Calu3 (cell line): ENCODE results near the gene CNOT6. TPM values are rescaled to one million over a fixed set of nuclear protein-coding genes. Genes with fewer than 3 reads are reported as not detected.

Experiments used
- BruUV-seq: library from RNA; stranded (reverse); fragments of 400-500 nt; replicated peaks from 2 replicates; lab custom pipeline; 2021; lab: Mats Ljungman, UMichigan
- CTCF ChIA-PET: fragments of 300-600 bp; sonication (Branson Sonifier 250); formaldehyde crosslinking; loops from one replicate; lab custom pipeline; 2022; ENCODE audit warnings: antibody characterized with exemption; lab: Charles Lee
- DNase-seq: peaks from one replicate; pipeline ENCODE4 v3.0.0; 2022
- H3K27ac Mint-ChIP-seq: one replicate; pipeline ENCODE4 v1.8.0; 2022; ENCODE audit warnings: mixed read lengths; ENCODE audit not compliant: unreplicated experiment
- H3K27me3 Mint-ChIP-seq: one replicate; pipeline ENCODE4 v1.8.0; 2022; ENCODE audit warnings: mixed read lengths; ENCODE audit not compliant: unreplicated experiment
- H3K36me3 Mint-ChIP-seq: one replicate; pipeline ENCODE4 v1.8.0; 2022; ENCODE audit warnings: mild to moderate bottlenecking, moderate library complexity, mixed read lengths; ENCODE audit not compliant: insufficient read depth, unreplicated experiment
- H3K4me1 Mint-ChIP-seq: one replicate; pipeline ENCODE4 v1.8.0; 2022; ENCODE audit warnings: mild to moderate bottlenecking, low read depth, mixed read lengths; ENCODE audit not compliant: unreplicated experiment
- H3K4me3 Mint-ChIP-seq: one replicate; pipeline ENCODE4 v1.8.0; 2022; ENCODE audit warnings: mild to moderate bottlenecking, low read depth, moderate library complexity, mixed read lengths; ENCODE audit not compliant: unreplicated experiment
- H3K9me3 Mint-ChIP-seq: one replicate; pipeline ENCODE4 v1.8.0; 2022; ENCODE audit warnings: low read depth, mixed read lengths; ENCODE audit not compliant: unreplicated experiment
- CTCF ChIP-seq: fragments of 200-600 bp; IDR thresholded peaks from one replicate; pipeline ENCODE4 v1.8.0; 2022; ENCODE audit warnings: antibody characterized with exemption; ENCODE audit not compliant: unreplicated experiment
- intact Hi-C: fragments of 100-400 bp; cut with micrococcal nuclease; formaldehyde crosslinking; loops from one replicate; pipeline ENCODE4 v1.10.0; 2022; ENCODE audit not compliant: unreplicated experiment
- total RNA-seq: library from RNA; stranded (reverse); gene quantifications from 2 replicates; pipeline ENCODE4 v1.2.3, GENCODE V29; 2022

The CNOT6 gene
- total RNA-seq, 1 experiment from 2014 or later: 57.1 TPM

GRCh38 chr5:180625125-180625790 lies 131.1 kb downstream of the CNOT6 start:
- no TSS peak for BruUV-seq
- Mint-ChIP-seq H3K4me3 (no peak overlapping the region), H3K9me3 (no peaks in the 10 kb centered on the region), H3K27ac (no peak overlapping the region), H3K27me3 (peaks cover 55% of the 10 kb centered on the region), H3K36me3 (no peaks in the 10 kb centered on the region), H3K4me1 (peaks cover 2% of the 10 kb centered on the region)
- DNase-seq: no peak
- CTCF ChIA-PET: interaction anchor here (0.6 to 1.5 kb wide), 3 partner anchors 11 to 19 kb away, joined by 4 to 5 read pairs (median 4); no protein-coding TSS in a partner anchor
- intact Hi-C loops: no loop called here
- no peak for TF ChIP-seq CTCF

GRCh38 chr5:180625791-180626660 lies 131.8 kb downstream of the CNOT6 start:
- TF ChIP-seq CTCF: no peak
- CTCF ChIA-PET: no interaction called here
- Mint-ChIP-seq H3K4me3 (no peak overlapping the region), H3K27me3 (peaks cover 48% of the 10 kb centered on the region), H3K36me3 (no peaks in the 10 kb centered on the region), H3K27ac (no peak overlapping the region), H3K4me1 (no peaks in the 10 kb centered on the region), H3K9me3 (no peaks in the 10 kb centered on the region)
- no TSS peak for BruUV-seq
- DNase-seq: no peak
- intact Hi-C loops: no loop called here

- H3K9me3 Mint-ChIP-seq: no peaks in the 10 kb centered on the region
- intact Hi-C loops: no loop called here
- no TSS peak for BruUV-seq
- H3K36me3 Mint-ChIP-seq: no peaks in the 10 kb centered on the region
- H3K4me3 Mint-ChIP-seq: no peak overlapping the region
- H3K27me3 Mint-ChIP-seq: peaks cover 40% of the 10 kb centered on the region
- CTCF ChIA-PET: no interaction called here
- no peak for TF ChIP-seq CTCF
- no peak for DNase-seq
- H3K27ac Mint-ChIP-seq: no peak overlapping the region
- H3K4me1 Mint-ChIP-seq: no peaks in the 10 kb centered on the region
These were observed 132.6 kb downstream of the CNOT6 start for GRCh38 chr5:180626661-180627385.

GRCh38 chr5:180627386-180628120 lies 133.4 kb downstream of the CNOT6 start:
- CTCF ChIA-PET: interaction anchor here (0.6 kb wide), 1 partner anchor 29 kb away, joined by 5 read pairs; no protein-coding TSS in a partner anchor
- Mint-ChIP-seq H3K4me1 (no peaks in the 10 kb centered on the region), H3K36me3 (no peaks in the 10 kb centered on the region)

More at GRCh38 chr5:180627386-180628120, 133.4 kb downstream of the CNOT6 start:
- intact Hi-C loops: no loop called here
- no peak for TF ChIP-seq CTCF
- DNase-seq: no peak
- H3K27ac Mint-ChIP-seq: no peak overlapping the region
- BruUV-seq: no TSS peak
- H3K9me3 Mint-ChIP-seq: no peaks in the 10 kb centered on the region
- H3K27me3 Mint-ChIP-seq: peaks cover 40% of the 10 kb centered on the region
- H3K4me3 Mint-ChIP-seq: no peak overlapping the region
